Activated naive CD4-positive, alpha-beta T cell treated with anti-CD3 and anti-CD28 coated beads for 36 hours (primary cell): ENCODE data around the gene RNF114. TPM values are rescaled to one million over a fixed set of nuclear protein-coding genes. Genes with fewer than 3 reads are reported as not detected.
"Not testable (repeated sequence)": the region's sequence is repeated elsewhere in the genome, so short reads cannot be mapped to it uniquely, and the experiment has no call there.

Source experiments
- CTCF ChIA-PET: fragments of 350-600 bp; sonication (Branson Sonifier 250); formaldehyde crosslinking; loops from one replicate; lab custom pipeline; 2021; ENCODE audit warnings: antibody characterized with exemption; lab: Charles Lee
- DNase-seq: peaks from one replicate; pipeline ENCODE4 v3.0.0-alpha.2; 2020
- H3K27ac Mint-ChIP-seq: one replicate; pipeline ENCODE4 v1.8.0; 2021; ENCODE audit warnings: mild to moderate bottlenecking, mixed read lengths
- H3K27me3 Mint-ChIP-seq: one replicate; pipeline ENCODE4 v1.8.0; 2021; ENCODE audit warnings: low read depth, mixed read lengths
- H3K36me3 Mint-ChIP-seq: one replicate; pipeline ENCODE4 v1.8.0; 2021; ENCODE audit warnings: low read depth, mixed read lengths
- H3K4me1 Mint-ChIP-seq: one replicate; pipeline ENCODE4 v1.8.0; 2021; ENCODE audit warnings: low read depth, mixed read lengths
- H3K4me3 Mint-ChIP-seq: one replicate; pipeline ENCODE4 v1.8.0; 2021; ENCODE audit warnings: mild to moderate bottlenecking, moderate library complexity, mixed read lengths
- H3K9me3 Mint-ChIP-seq: one replicate; pipeline ENCODE4 v1.8.0; 2021; ENCODE audit warnings: mixed read lengths
- intact Hi-C: fragments of 100-400 bp; cut with micrococcal nuclease; formaldehyde crosslinking; loops from one replicate; pipeline ENCODE4 v1.15.1; 2023
- total RNA-seq, 2 experiments: library from RNA; stranded (reverse); gene quantifications; one replicate each; pipeline ENCODE4 v1.2.3, GENCODE V29; 2021

RNF114 gene
- total RNA-seq, 2 experiments from 2014 or later: 72.3 to 76.5 TPM

DNA sequence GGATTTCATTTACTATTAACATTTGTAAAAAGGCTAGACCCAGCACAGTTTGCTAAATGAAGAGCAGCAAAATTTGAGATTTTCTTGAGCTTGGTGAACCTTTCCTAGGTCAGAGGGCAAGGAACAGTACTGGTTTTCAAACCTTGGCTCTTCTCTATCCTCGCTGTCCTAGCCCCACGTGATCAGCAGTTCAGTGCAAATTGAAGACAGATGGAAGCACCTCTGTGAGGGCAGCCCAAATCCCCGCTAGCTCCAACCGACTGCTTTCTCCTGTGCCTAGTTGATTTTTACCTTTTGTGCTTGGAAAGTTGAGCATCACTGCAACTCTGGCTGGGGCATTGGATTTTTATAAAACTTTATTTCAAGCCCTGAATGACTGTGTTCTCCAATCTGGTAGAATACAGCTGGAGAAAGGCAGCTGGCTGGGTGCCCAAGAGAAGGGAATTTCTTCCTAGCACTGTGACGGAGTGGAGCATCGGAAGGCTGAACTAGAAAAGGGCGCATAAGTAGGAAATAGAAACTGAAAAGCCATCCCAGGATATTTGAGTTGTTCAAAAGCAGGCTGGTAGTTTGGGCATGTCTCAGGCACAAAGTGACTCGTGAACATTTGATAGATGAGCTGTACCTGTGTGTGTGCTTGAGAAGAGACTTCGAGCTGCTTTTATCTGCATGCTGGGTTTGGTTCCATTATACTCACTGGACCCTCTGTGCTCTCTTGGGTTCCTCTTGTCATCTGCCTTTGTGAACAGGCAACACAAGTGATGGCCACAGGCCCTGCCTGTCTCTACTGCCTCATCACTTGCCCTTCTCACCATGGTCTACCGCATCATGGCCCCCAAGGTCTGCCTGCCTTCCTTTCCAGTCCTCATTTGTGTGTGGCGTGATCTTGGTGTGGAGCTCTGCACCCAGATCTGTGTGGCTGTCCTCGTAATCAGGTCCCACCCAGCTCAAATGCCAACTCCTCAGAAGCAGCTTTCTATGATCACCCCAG, 2.3 kb downstream of the RNF114 start:
- intact Hi-C loops: no loop called here
- Mint-ChIP-seq H3K27ac (peak overlapping the region; percentile 65), H3K9me3 (no peaks in the 10 kb centered on the region), H3K4me3 (no peak overlapping the region), H3K36me3 (peaks cover 19% of the 10 kb centered on the region), H3K4me1 (peaks cover 49% of the 10 kb centered on the region), H3K27me3 (no peaks in the 10 kb centered on the region)
- DNase-seq: no peak
- CTCF ChIA-PET: interaction anchor here (0.6 to 1.6 kb wide), 3 partner anchors 133 to 320 kb away, joined by 3 to 5 read pairs (median 4); no protein-coding TSS in a partner anchor

DNA sequence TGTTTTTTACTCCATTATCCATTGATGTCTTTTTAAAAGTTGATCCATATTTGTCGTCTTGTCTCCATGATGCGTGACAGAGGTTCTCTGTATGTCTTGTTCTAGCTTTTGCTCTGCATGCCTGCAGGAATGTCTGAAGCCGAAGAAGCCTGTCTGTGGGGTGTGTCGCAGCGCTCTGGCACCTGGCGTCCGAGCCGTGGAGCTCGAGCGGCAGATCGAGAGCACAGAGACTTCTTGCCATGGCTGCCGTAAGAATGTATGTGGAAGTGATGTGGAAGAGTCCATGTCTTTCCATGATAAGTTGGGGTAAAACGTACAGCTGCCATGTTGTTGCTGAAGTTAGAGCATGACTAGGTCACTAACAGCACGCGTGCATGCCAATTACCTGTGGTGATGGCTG, 5.3 kb downstream of the RNF114 start:
- Mint-ChIP-seq H3K36me3 (peaks cover 33% of the 10 kb centered on the region), H3K4me3 (no peak overlapping the region), H3K9me3 (no peaks in the 10 kb centered on the region), H3K27ac (no peak overlapping the region), H3K27me3 (no peaks in the 10 kb centered on the region), H3K4me1 (peaks cover 39% of the 10 kb centered on the region)
- no peak for DNase-seq
- intact Hi-C loops: no loop called here
- CTCF ChIA-PET: interaction anchor here (0.6 kb wide), 1 partner anchor 354 kb away, joined by 3 read pairs; no protein-coding TSS in a partner anchor

DNA sequence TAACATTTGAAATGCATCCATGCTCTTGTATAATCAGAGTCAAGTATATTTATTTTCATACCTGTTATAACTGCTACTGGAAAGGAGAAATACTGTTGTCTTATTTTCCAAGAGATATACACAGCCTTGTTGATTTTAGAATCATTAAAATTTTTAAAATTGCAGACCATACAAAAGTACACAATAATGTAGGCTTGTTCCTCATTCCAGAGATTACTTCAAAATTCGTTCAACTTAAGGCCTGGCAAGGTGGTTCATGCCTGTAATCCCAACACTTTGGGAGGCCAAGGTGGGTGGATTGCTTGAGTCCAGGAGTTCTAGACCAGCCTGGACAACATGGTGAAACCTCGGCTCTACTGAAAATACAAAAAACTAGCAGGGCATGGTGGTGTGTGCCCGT, 6.1 kb downstream of the RNF114 start:
- peaks cover 39% of the 10 kb centered on the region for H3K36me3 Mint-ChIP-seq
- intact Hi-C loops: no loop called here
- peaks cover 35% of the 10 kb centered on the region for H3K4me1 Mint-ChIP-seq
- no peaks in the 10 kb centered on the region for H3K27me3 Mint-ChIP-seq
- no peak overlapping the region for H3K27ac Mint-ChIP-seq
- CTCF ChIA-PET: no interaction called here
- no peak overlapping the region for H3K4me3 Mint-ChIP-seq
- DNase-seq: no peak
- H3K9me3 Mint-ChIP-seq: no peaks in the 10 kb centered on the region

DNA sequence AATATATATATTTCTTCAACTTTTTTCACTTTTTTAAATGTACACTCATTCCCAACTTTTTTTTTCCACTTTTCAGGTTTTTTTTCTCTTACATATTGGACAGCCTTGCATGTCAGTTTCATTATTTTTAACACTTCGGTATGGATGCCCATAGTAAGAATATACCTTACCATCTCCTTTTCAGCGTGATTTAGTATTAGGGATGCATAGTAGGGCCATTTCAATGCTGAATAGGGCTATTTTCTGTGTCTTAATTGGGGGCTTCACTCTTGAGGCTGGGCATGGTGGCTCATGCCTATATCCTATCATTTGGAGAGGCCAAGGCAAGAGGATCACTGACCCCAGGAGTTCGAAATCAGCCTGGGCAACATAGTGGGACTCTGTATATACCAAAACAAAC, 6.7 kb downstream of the RNF114 start:
- intact Hi-C loops: no loop called here
- peaks cover 42% of the 10 kb centered on the region for H3K36me3 Mint-ChIP-seq
- CTCF ChIA-PET: interaction anchor here (0.8 to 1.1 kb wide), 2 partner anchors 35 to 128 kb away, joined by 3 to 4 read pairs; no protein-coding TSS in a partner anchor
- no peaks in the 10 kb centered on the region for H3K9me3 Mint-ChIP-seq
- no peak overlapping the region for H3K4me3 Mint-ChIP-seq
- no peaks in the 10 kb centered on the region for H3K27me3 Mint-ChIP-seq
- no peak for DNase-seq
- peaks cover 30% of the 10 kb centered on the region for H3K4me1 Mint-ChIP-seq
- H3K27ac Mint-ChIP-seq: no peak overlapping the region

DNA sequence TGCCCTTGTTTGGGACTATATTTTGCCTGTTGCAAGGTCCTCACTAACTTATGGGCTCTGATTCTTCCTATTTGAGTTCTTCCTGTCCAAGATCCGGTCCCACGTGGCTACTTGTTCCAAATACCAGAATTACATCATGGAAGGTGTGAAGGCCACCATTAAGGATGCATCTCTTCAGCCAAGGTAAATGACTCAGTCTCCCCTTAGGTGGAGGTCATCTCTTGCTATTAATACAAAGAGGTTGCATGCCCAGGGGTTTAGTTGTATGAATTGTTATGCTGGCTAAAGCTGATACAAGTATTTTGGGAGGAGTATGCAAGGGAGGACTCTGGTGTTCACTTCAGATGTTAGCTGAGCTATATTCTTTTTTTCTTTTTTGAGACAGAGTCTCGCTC, 9.1 kb downstream of the RNF114 start:
- CTCF ChIA-PET: no interaction called here
- H3K27ac Mint-ChIP-seq: no peak overlapping the region

DNA sequence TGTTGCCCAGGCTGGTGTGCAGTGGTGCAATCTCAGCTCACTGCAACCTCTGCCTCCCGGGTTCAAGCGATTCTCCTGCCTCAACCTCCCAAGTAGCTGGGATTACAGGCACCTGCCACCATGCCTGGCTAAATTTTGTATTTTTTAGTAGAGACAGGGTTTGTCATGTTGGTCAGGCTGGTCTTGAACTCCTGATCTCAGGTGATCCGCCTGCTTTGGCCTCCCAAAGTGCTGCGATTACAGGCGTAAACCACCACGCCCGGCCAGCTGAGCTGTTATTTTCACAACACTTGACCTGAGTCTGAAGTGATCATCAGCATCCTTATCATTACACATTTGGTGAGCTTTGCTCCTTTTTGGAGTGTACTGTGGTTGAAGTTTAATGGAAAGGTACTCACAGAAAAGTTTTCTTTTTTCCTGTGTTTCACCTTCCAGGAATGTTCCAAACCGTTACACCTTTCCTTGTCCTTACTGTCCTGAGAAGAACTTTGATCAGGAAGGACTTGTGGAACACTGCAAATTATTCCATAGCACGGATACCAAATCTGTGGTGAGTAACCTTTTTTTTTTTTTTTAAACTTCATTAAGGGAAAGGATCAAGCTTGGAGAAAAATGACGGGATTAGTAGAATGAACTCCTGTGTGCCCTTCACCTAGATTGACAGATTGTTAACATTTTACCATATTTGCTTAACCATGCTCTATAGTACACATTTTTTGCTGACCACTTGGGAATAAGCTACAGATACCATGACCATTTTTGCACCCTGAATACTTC, 9.7 kb downstream of the RNF114 start:
- DNase-seq: no peak
- H3K4me1 Mint-ChIP-seq: peaks cover 22% of the 10 kb centered on the region
- H3K4me3 Mint-ChIP-seq: no peak overlapping the region
- peaks cover 50% of the 10 kb centered on the region for H3K36me3 Mint-ChIP-seq
- H3K27me3 Mint-ChIP-seq: no peaks in the 10 kb centered on the region
- H3K9me3 Mint-ChIP-seq: no peaks in the 10 kb centered on the region
- CTCF ChIA-PET: interaction anchor here (0.6 to 1.4 kb wide), 3 partner anchors 34 to 229 kb away, joined by 3 to 6 read pairs (median 3); no protein-coding TSS in a partner anchor
- H3K27ac Mint-ChIP-seq: no peak overlapping the region
- intact Hi-C loops: no loop called here

More for the DNA sequence above, 9.1 kb downstream of the RNF114 start:
- H3K27me3 Mint-ChIP-seq: no peaks in the 10 kb centered on the region
- intact Hi-C loops: no loop called here
- H3K4me1 Mint-ChIP-seq: peaks cover 18% of the 10 kb centered on the region
- no peak overlapping the region for H3K4me3 Mint-ChIP-seq
- DNase-seq: no peak
- no peaks in the 10 kb centered on the region for H3K9me3 Mint-ChIP-seq
- peaks cover 47% of the 10 kb centered on the region for H3K36me3 Mint-ChIP-seq

DNA sequence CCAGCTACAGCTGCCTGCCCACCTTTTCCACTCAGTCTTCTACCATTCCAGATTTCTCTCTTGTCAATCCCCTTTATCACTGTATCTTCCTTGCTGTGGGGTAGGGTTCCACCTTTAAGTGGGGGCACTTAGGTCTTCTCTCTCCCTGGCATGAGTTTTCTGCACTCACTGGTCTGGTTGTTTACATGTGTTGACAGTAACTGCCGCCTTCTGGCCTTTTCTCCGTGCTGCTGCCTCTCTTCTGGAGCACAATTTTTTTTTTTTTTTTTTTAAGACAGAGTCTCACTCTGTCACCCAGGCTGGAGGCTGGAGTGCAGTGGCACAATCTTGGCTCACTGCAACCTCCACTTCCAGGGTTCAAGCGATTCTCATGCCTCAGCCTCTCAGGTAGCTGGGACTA, 12.0 kb downstream of the RNF114 start:
- H3K4me3 Mint-ChIP-seq: no peak overlapping the region
- CTCF ChIA-PET: interaction anchor here (0.7 kb wide), 1 partner anchor 123 kb away, joined by 3 read pairs; no protein-coding TSS in a partner anchor
- no peaks in the 10 kb centered on the region for H3K9me3 Mint-ChIP-seq

DNA sequence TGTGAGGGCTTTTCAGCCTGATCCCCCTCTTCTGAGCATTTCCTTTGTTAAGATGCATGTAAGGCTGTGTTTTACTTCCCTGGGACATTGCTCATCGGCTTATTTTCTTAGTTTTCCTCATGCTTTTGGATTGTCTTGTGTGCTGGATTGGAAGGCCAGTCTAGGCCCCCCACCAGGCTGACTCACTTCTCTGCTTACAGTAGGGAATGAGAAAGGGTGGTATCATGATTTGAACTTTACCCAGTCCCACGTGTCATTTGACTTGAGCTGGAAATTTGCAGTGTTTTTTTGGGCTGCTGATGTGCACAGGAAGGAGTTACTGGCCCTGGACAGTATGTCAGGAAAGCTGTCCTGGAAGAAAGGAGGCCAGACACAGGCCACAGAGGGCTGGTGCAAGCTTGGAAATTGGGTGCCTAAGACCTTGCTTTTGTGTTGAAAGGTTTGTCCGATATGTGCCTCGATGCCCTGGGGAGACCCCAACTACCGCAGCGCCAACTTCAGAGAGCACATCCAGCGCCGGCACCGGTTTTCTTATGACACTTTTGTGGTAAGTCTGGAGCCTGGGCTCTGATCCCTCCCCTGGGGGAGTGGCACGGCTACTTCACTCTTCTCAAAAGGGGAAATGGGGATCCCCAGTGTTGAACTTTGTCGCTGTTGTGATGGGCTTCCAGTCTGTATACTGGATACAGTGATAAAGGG, 12.8 kb downstream of the RNF114 start:
- CTCF ChIA-PET: interaction anchor here (0.7 kb wide), 1 partner anchor 123 kb away, joined by 3 read pairs; no protein-coding TSS in a partner anchor
- intact Hi-C loops: no loop called here
- H3K27ac Mint-ChIP-seq: no peak overlapping the region
- H3K36me3 Mint-ChIP-seq: peaks cover 53% of the 10 kb centered on the region
- no peaks in the 10 kb centered on the region for H3K27me3 Mint-ChIP-seq
- no peak for DNase-seq
- H3K4me3 Mint-ChIP-seq: no peak overlapping the region
- peaks cover 22% of the 10 kb centered on the region for H3K4me1 Mint-ChIP-seq
- no peaks in the 10 kb centered on the region for H3K9me3 Mint-ChIP-seq

More for the DNA sequence above, 12.0 kb downstream of the RNF114 start:
- no peaks in the 10 kb centered on the region for H3K27me3 Mint-ChIP-seq
- intact Hi-C loops: no loop called here
- DNase-seq: no peak
- no peak overlapping the region for H3K27ac Mint-ChIP-seq
- H3K36me3 Mint-ChIP-seq: peaks cover 53% of the 10 kb centered on the region
- peaks cover 22% of the 10 kb centered on the region for H3K4me1 Mint-ChIP-seq

DNA sequence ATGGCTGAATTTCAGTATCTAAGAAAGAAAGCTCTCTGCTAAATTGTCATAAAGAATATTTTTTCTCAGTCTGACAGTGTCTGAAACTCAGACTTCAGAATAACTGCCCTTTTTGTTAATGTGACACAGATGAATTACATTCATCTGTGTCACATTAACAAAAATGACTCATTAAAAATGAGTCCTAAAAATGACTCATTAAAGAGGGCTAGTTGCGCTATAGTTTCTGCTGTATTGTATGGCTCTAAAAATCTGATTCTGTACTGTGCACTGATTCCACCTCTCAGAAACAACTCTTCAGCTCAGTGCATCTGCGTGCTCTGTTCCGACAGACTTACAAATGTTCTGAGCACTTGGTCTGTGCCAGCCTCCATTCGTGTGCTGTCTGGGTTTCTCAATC, 15.0 kb downstream of the RNF114 start:
- Mint-ChIP-seq H3K27ac (no peak overlapping the region), H3K36me3 (peaks cover 50% of the 10 kb centered on the region), H3K4me3 (no peak overlapping the region), H3K4me1 (peaks cover 22% of the 10 kb centered on the region), H3K27me3 (no peaks in the 10 kb centered on the region), H3K9me3 (no peaks in the 10 kb centered on the region)
- intact Hi-C loops: no loop called here
- CTCF ChIA-PET: interaction anchor here (1.1 to 1.5 kb wide), 2 partner anchors 14 to 28 kb away, joined by 3 to 5 read pairs; no protein-coding TSS in a partner anchor
- no peak for DNase-seq

DNA sequence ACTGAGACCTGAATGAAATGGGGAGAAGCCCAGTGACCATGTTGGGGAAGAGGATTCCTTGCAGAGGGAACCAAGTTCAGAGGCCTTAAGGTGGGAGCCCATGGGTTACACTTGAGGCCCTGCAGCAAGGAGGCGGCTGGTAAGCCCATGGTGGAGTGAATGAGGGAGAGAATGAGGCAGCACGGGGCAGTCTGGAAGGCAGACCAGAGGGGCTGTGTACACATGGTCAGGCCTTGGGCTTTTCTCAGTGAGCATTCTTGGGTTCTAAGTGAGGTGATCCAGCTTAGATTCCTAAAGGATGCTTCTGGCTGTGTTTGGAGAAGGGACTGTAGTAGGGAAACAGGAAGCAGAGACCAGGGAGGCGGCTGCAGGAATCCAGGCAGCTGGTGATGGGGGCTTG, 19.0 kb downstream of the RNF114 start:
- no peaks in the 10 kb centered on the region for H3K27me3 Mint-ChIP-seq
- no peaks in the 10 kb centered on the region for H3K9me3 Mint-ChIP-seq
- H3K4me3 Mint-ChIP-seq: no peak overlapping the region
- no peak for DNase-seq
- CTCF ChIA-PET: no interaction called here
- intact Hi-C loops: no loop called here
- H3K27ac Mint-ChIP-seq: no peak overlapping the region
- peaks cover 13% of the 10 kb centered on the region for H3K4me1 Mint-ChIP-seq
- peaks cover 35% of the 10 kb centered on the region for H3K36me3 Mint-ChIP-seq

DNA sequence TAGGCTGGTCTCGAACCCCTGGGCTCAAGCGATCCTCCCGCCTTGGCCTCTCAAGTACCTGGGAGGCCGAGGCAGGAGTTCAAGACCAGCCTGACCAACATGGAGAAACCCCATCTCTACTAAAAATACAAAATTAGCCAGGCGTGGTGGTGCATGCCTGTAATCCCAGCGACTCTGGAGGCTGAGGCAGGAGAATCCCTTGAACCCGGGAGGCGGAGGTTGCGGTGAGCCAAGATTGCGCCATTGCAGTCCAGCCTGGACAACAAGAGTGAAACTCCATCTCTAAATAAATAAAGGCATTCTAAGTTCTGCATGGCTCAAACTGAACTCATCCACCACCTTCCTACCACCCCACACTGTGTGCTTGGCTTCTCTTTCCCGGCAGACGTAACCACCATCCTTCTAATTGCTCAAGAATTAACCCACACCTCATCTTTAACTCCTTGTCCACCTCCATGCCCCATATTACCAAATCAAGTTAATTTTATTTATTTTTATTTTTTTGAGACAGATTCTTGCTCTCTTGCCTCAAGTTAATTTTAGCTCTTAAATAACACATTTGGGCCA, 19.7 kb downstream of the RNF114 start:
- intact Hi-C loops, H3K4me3 Mint-ChIP-seq, DNase-seq, H3K9me3 Mint-ChIP-seq, H3K27ac Mint-ChIP-seq, H3K27me3 Mint-ChIP-seq, H3K4me1 Mint-ChIP-seq: not testable (repeated sequence)
- peaks cover 29% of the 10 kb centered on the region for H3K36me3 Mint-ChIP-seq
- CTCF ChIA-PET: interaction anchor here (0.6 kb wide), 1 partner anchor 415 kb away, joined by 6 read pairs; no protein-coding TSS in a partner anchor
